HEK293T (cell line): ENCODE data around the gene DLG1.
"Not testable (repeated sequence)": the region's sequence is repeated elsewhere in the genome, so short reads cannot be mapped to it uniquely, and the experiment has no call there.

Experiments
- CTCF ChIA-PET: fragments of 350-600 bp; formaldehyde crosslinking; extraction: SDS; loops from one replicate; lab custom pipeline; 2021; ENCODE audit warnings: antibody characterized with exemption, inconsistent platforms; lab: Yijun Ruan, JAX
- POLR2A ChIA-PET: fragments of 350-600 bp; formaldehyde crosslinking; extraction: SDS; loops from one replicate; lab custom pipeline; 2020; ENCODE audit warnings: antibody characterized with exemption, inconsistent platforms; lab: Yijun Ruan, JAX
- DNase-seq: peaks from one replicate; pipeline ENCODE4 v3.0.0; 2012; ENCODE audit warnings: mixed read lengths; ENCODE audit errors: extremely low spot score
- ARNT ChIP-seq: fragments of 450-650 bp; IDR thresholded peaks from 2 replicates; pipeline ENCODE4 v1.6.1; 2017; ENCODE audit warnings: mild to moderate bottlenecking
- BHLHE40 ChIP-seq: fragments of 450-650 bp; IDR thresholded peaks from 2 replicates; pipeline ENCODE4 v1.6.1; 2016; ENCODE audit warnings: mild to moderate bottlenecking, moderate library complexity, borderline replicate concordance
- CTBP1 ChIP-seq: fragments of 450-650 bp; IDR thresholded peaks from 2 replicates; pipeline ENCODE4 v1.6.1; 2016; ENCODE audit warnings: borderline replicate concordance
- ELF4 ChIP-seq: fragments of 450-650 bp; IDR thresholded peaks from 2 replicates; pipeline ENCODE4 v1.6.1; 2017; ENCODE audit warnings: antibody characterized with exemption
- FOXA1 ChIP-seq: fragments of 450-650 bp; IDR thresholded peaks from 2 replicates; pipeline ENCODE4 v1.6.1; 2016; ENCODE audit warnings: mild to moderate bottlenecking
- FOXK2 ChIP-seq: fragments of 450-650 bp; IDR thresholded peaks from 2 replicates; pipeline ENCODE4 v1.6.1; 2016; ENCODE audit warnings: mild to moderate bottlenecking
- FOXM1 ChIP-seq: fragments of 450-650 bp; IDR thresholded peaks from 2 replicates; pipeline ENCODE4 v1.6.1; 2017; ENCODE audit warnings: mild to moderate bottlenecking, borderline replicate concordance
- HDGF ChIP-seq: fragments of 450-650 bp; IDR thresholded peaks from 2 replicates; pipeline ENCODE4 v1.6.1; 2017; ENCODE audit warnings: antibody characterized with exemption, borderline replicate concordance
- L3MBTL2 ChIP-seq: fragments of 450-650 bp; conservative IDR thresholded peaks from 2 replicates; pipeline ENCODE4 v1.6.1; 2016; ENCODE audit warnings: mild to moderate bottlenecking
- LEF1 ChIP-seq: fragments of 450-650 bp; IDR thresholded peaks from 2 replicates; pipeline ENCODE4 v1.6.1; 2017; ENCODE audit warnings: mild to moderate bottlenecking, borderline replicate concordance
- NFRKB ChIP-seq: fragments of 450-650 bp; IDR thresholded peaks from 2 replicates; pipeline ENCODE4 v1.6.1; 2016; ENCODE audit warnings: mild to moderate bottlenecking, moderate library complexity
- SP1 ChIP-seq: fragments of 450-650 bp; IDR thresholded peaks from 2 replicates; pipeline ENCODE4 v1.6.1; 2017
- SUZ12 ChIP-seq: fragments of 450-650 bp; IDR thresholded peaks from 2 replicates; pipeline ENCODE4 v1.6.1; 2016; ENCODE audit warnings: mild to moderate bottlenecking
- TARDBP ChIP-seq: fragments of 450-650 bp; IDR thresholded peaks from 2 replicates; pipeline ENCODE4 v1.6.1; 2016
- ZNF384 ChIP-seq: fragments of 450-650 bp; IDR thresholded peaks from 2 replicates; pipeline ENCODE4 v1.6.1; 2016
- TF ChIP-seq, protein P1 (sequence below): fragments of 450-650 bp; IDR thresholded peaks from 2 replicates; pipeline ENCODE4 v1.6.1; 2016

The DLG1 gene

DNA sequence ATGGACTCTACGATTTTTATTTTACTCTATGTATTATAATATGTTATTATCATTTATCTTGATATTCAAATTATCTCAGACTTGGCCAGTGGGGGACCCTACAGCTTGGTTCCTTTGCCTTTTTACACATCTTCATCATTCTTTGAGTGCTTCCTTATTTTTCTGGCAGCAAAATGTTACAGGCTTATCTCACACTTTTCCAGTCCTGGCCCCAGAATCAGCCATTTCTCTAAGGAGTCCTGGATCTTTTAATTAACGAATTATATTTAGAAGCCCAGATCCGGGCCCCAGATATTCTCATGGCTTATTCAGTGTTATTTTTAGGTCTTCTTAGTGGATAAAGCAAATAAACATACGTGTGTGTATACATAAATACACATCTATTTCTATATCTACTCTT is 236.0 kb downstream of the DLG1 start:
- TF ChIP-seq FOXK2: no peak
- TF ChIP-seq ELF4: no peak
- TF ChIP-seq FOXA1: no peak
- no peak for TF ChIP-seq FOXM1
- no peak for TF ChIP-seq BHLHE40
- TF ChIP-seq LEF1: no peak
- no peak for TF ChIP-seq SUZ12
- ChIA-PET CTCF (no interaction called here), POLR2A (no interaction called here)
- DNase-seq: no peak

DNA sequence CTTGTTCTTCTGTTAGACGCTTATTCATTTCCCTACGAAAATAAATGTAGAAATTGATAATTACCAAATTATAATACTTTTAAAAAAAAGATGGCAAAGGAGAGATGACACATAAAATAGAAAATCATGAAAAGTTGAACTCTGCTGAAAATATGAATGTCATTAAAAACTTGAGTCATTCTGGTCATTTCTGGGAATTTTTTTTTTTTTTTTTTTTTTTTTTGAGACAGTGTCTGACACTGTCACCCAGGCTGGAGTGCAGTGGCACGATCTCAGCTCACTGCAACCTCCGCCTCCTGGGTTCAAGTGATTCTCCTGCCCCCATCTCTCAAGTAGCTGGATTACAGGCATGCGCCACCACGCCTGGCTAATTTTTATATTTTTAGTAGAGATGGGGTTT is 246.8 kb downstream of the DLG1 start:
- POLR2A ChIA-PET, CTCF ChIA-PET, DNase-seq: not testable (repeated sequence)

DNA sequence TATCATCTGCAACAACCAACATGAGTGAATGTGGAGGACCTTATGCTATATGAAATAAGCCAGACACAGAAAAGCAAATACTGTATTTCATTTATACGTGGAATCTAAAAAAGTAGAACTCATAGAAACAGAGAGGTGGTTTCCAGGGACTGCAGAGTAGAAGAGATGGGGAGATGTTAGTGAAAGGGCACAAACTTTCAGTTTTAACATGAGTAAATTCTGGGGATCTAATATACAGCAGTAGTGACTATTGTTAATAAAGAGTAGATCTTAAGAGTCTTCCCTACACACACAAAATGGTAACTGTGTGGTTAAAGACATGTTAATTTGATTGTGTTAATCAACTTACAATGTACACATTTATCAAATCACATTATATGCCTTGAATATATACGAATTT is 247.9 kb downstream of the DLG1 start:
- TF ChIP-seq BHLHE40: no peak
- no peak for TF ChIP-seq ZNF384
- no peak for TF ChIP-seq ARNT
- TF ChIP-seq LEF1: no peak
- no peak for TF ChIP-seq CTBP1
- no peak for TF ChIP-seq HDGF
- TF ChIP-seq TARDBP: no peak
- TF ChIP-seq, protein P1, sequence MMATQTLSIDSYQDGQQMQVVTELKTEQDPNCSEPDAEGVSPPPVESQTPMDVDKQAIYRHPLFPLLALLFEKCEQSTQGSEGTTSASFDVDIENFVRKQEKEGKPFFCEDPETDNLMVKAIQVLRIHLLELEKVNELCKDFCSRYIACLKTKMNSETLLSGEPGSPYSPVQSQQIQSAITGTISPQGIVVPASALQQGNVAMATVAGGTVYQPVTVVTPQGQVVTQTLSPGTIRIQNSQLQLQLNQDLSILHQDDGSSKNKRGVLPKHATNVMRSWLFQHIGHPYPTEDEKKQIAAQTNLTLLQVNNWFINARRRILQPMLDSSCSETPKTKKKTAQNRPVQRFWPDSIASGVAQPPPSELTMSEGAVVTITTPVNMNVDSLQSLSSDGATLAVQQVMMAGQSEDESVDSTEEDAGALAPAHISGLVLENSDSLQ: no peak
- no peak for TF ChIP-seq NFRKB
- no peak for TF ChIP-seq FOXK2
- TF ChIP-seq FOXM1: no peak
- TF ChIP-seq SP1: no peak
- DNase-seq: no peak
- CTCF ChIA-PET: no interaction called here
- POLR2A ChIA-PET: no interaction called here

DNA sequence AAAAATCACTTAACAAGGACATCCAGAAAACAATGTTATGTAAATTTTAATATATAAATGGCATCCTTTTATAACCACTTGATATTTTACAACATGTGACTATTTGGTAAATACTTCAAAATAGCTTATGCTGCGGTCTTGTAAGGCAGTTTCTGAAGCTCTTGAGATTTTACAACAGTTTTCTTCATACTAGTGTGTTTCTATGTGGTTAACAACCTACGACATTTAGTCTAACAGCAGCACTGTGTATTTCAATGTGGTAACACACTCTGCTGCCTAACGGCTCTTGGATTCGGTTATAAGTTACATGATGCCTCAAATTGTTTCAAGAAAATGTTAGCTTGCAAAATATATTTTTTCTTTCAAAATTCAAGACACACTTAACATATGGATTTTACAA is 255.9 kb downstream of the DLG1 start:
- TF ChIP-seq FOXA1 (no peak), HDGF (no peak), SUZ12 (no peak)
- ChIA-PET POLR2A (no interaction called here), CTCF (no interaction called here)

GRCh38 chr3:197041875-197042488 is 256.4 kb downstream of the DLG1 start:
- CTCF ChIA-PET: no interaction called here
- POLR2A ChIA-PET: no interaction called here

More for the DNA sequence above, 255.9 kb downstream of the DLG1 start:
- DNase-seq: no peak

GRCh38 chr3:197040658-197041057 is 257.8 kb downstream of the DLG1 start:
- no peak for TF ChIP-seq HDGF
- no peak for TF ChIP-seq ZNF384
- TF ChIP-seq L3MBTL2: no peak
- TF ChIP-seq, protein P1: no peak
- TF ChIP-seq SP1: no peak
- no peak for TF ChIP-seq BHLHE40
- TF ChIP-seq ELF4: no peak
- TF ChIP-seq NFRKB: no peak
- no peak for TF ChIP-seq CTBP1
- no peak for TF ChIP-seq LEF1
- no peak for TF ChIP-seq FOXA1
- TF ChIP-seq ARNT: no peak
- TF ChIP-seq FOXM1: no peak
- DNase-seq: no peak
- ChIA-PET CTCF (interaction anchor here (0.6 kb wide), 1 partner anchor 177 kb away, joined by 3 read pairs; no protein-coding TSS in a partner anchor), POLR2A (no interaction called here)

More at GRCh38 chr3:197041875-197042488, 256.4 kb downstream of the DLG1 start:
- no peak for TF ChIP-seq BHLHE40
- TF ChIP-seq, protein P1: no peak
- TF ChIP-seq FOXA1: no peak
- no peak for TF ChIP-seq CTBP1
- TF ChIP-seq TARDBP: no peak
- no peak for TF ChIP-seq ELF4
- TF ChIP-seq SUZ12: no peak
- no peak for DNase-seq
